ENCODE data around the gene CELA1. TPM values are rescaled to one million over a fixed set of nuclear protein-coding genes. Genes with fewer than 3 reads are reported as not detected.

Gene CELA1
- total RNA-seq, 1 donor from 2014 or later, result not detected

DNA sequence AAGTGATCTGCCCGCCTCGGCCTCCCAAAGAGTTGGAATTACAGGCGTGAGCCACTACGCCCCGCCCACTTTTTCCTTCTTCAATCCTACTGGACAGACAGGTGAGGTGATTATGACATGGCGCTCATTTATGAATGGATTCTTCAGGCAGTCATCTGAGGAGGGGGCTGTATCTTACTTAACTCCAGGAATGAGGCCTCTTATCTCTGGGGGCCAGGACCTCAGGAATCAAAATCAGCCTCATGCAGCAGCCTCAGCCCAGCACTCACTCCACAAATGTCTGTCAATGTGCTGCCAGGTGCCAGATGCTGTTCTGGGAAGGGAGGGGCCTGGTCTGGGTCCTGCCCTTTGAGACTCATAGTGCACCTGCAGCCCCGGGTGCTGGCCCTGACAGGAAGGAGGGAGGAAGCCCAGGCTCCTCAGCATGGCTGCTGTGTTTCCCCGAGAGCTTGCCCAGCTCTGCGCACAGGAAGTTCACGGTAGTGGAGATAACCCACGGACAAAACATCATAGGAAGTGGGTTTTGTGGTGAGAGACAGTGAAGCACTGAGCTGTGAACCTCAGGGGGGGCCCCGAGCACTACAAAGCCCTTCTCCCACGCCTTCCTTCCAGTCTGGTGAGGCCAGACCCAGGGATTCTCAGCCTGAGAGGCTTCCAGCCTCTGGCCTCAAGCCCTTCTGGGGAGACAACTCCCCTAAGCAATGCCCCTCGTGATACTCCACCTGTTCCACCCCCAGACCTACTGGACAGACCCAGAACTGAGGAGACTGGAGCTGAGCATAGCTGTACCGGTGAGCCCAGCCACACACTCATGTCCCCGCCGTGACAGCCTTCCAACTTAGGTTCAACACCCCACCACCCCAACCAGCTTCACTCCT lies 22.4 kb upstream of the CELA1 start:
- intact Hi-C loops (cut with micrococcal nuclease), result loop anchor here (1.0 kb wide), 3 partner anchors 14 to 602 kb away; partner anchors contain the start of gene GALNT6
- Mint-ChIP-seq H3K9me3 (no peaks in the 10 kb centered on the region), H3K27me3 (no peaks in the 10 kb centered on the region), H3K4me1 (peaks cover 48% of the 10 kb centered on the region), H3K4me3 (peak overlapping the region; percentile 66), H3K27ac (peak overlapping the region; percentile 82), H3K36me3 (ENCODE audit: low read depth) (peaks cover 19% of the 10 kb centered on the region)
- DNase-seq, result peak; percentile 96

DNA sequence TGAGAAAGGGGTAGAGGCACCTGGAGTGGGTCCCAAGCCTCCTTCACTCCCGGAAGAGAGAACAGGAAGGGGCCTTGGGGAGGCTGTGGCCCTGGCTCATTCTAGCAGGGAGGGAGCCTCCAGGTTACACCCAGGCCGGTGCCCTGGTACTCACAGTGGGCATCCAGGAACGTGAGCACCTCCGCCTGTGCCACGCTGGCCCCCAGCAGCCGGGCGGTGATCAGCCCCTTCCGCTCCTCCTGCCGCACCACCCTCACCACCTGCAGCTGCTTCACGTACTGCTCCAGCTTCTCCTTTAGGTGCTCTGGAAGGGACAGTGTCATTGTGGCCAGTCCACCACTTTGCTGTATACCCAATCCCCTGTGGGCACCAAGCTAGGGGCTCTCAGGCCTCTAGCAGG lies 18.8 kb upstream of the CELA1 start:
- Mint-ChIP-seq H3K27ac (no peak overlapping the region), H3K9me3 (no peaks in the 10 kb centered on the region), H3K36me3 (ENCODE audit: low read depth) (peaks cover 13% of the 10 kb centered on the region), H3K27me3 (no peaks in the 10 kb centered on the region), H3K4me1 (peaks cover 41% of the 10 kb centered on the region), H3K4me3 (no peak overlapping the region)
- intact Hi-C loops (cut with micrococcal nuclease), result no loop called here
- no peak for DNase-seq

DNA sequence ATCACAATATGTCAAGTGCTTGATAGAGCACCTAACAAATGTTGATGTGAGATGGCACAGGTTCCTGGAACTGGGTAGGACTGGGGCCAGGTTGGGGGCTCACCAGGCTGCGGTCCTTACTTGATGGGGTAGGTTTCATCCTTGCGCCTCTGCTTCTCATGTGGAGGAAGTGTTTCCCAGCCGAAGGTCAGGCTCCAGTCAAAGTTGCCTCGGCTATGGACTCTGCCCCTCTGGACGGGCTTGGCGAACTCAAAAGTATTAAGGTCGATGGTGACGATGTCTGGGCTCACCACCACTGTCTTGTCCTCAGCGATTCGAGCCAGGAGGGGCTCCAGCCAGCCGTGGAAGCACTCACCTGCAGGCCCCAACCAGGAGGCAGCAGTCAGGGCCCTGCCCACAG lies 17.5 kb upstream of the CELA1 start:
- no peak for DNase-seq
- intact Hi-C loops (cut with micrococcal nuclease), result no loop called here
- Mint-ChIP-seq H3K4me3 (no peak overlapping the region), H3K27ac (no peak overlapping the region), H3K36me3 (ENCODE audit: low read depth) (peaks cover 18% of the 10 kb centered on the region), H3K4me1 (peaks cover 29% of the 10 kb centered on the region), H3K9me3 (no peaks in the 10 kb centered on the region), H3K27me3 (no peaks in the 10 kb centered on the region)

DNA sequence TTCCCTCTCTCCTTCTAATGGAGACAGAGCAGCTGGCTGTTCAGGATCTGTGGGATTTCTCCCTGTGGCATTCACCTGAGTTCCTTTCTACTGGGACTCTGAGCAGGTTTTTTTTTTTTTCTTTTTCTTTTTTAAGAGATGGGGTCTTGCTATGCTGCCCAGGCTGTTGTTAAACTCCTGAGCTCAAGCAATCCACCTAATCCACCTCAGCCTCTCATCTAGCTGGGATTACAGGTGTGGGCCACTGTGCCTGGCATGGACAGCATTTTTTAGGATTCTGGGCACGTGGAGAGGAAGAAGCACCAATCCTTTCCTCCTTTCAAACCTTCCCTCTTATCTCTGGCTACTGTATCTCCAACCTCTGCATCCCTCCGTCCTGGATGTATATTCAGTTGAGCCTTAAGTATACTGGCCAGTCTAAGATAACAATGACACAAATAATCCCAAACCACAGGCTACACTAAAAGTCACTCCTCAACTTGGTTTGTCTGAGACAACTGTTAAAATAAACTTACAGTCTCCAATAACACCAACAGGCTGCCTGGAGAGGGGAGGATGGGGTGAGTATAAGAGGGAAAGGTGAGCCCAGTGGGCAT lies 16.4 kb upstream of the CELA1 start:
- no peaks in the 10 kb centered on the region for H3K27me3 Mint-ChIP-seq
- H3K4me3 Mint-ChIP-seq, result no peak overlapping the region
- peaks cover 20% of the 10 kb centered on the region for H3K4me1 Mint-ChIP-seq
- intact Hi-C loops (cut with micrococcal nuclease), result no loop called here
- DNase-seq, result no peak
- H3K36me3 Mint-ChIP-seq (ENCODE audit: low read depth), result peaks cover 18% of the 10 kb centered on the region
- no peaks in the 10 kb centered on the region for H3K9me3 Mint-ChIP-seq
- H3K27ac Mint-ChIP-seq, result no peak overlapping the region

DNA sequence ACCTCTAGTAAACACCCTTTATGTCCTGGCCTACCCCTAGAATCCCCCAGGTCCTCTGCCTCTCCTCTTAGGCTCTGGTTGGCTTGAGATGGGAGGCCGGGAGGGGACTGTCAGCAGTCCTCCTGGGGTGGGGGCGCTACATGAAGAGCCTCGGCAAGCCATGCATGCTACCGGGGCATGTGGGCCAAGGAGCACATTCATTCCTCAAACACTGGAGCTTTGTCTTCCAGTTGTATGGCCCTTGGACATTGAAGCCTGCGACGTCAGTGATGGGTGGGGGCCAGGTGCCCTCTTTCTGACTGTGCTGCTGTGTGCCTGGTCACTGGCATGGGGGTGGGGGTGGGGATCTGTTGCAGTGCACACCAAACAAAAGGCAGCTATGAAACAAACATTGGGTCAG lies 15.8 kb upstream of the CELA1 start:
- Mint-ChIP-seq H3K36me3 (ENCODE audit: low read depth) (peaks cover 22% of the 10 kb centered on the region), H3K9me3 (no peaks in the 10 kb centered on the region), H3K27ac (no peak overlapping the region), H3K4me3 (no peak overlapping the region), H3K27me3 (no peaks in the 10 kb centered on the region), H3K4me1 (peaks cover 19% of the 10 kb centered on the region)
- intact Hi-C loops (cut with micrococcal nuclease), result no loop called here
- DNase-seq, result no peak

DNA sequence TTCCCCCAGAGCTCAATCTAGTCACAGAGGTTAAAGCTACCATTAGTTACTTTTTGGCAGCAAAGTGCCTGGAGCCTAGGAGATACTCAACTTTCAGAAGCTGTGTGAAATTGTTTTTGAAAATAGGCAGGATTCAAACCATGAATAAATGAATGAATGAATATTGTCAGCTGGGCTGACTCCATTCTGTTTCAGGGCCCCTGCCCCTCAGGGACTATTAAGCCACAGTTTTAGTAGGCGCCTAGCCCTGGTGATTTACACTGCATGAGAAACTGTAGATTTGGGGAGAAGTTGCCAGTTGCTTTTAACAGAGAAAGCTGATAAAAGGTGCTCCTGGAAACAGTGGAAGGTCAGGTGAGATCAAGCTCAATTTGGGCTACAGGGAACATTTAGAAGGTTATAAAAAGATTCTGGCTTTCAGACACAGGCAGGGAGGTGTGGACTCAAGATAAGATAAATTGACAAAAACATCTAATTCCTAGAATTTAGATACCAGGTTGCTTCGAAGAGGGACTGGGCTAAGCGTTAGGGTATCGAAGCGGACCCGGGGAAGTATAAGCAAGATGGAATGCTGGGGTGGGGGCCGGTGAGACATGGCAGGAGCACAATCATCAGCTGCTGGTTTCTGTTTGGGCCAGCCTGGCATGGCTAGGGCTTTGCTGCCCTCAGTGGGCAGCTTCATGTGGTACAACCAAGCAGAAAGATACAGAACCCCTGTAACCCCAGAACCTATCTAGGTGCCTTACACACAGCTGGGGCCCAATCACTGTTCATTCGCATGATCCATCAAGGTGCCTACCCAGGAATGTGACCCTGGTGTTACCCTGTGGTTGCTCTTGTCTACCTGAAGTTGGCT lies 14.9 kb upstream of the CELA1 start:
- DNase-seq, result no peak
- H3K27ac Mint-ChIP-seq, result no peak overlapping the region
- peaks cover 21% of the 10 kb centered on the region for H3K4me1 Mint-ChIP-seq
- no peak overlapping the region for H3K4me3 Mint-ChIP-seq
- peaks cover 4% of the 10 kb centered on the region for H3K9me3 Mint-ChIP-seq
- H3K27me3 Mint-ChIP-seq, result no peaks in the 10 kb centered on the region
- H3K36me3 Mint-ChIP-seq (ENCODE audit: low read depth), result peaks cover 26% of the 10 kb centered on the region
- intact Hi-C loops (cut with micrococcal nuclease), result no loop called here

DNA sequence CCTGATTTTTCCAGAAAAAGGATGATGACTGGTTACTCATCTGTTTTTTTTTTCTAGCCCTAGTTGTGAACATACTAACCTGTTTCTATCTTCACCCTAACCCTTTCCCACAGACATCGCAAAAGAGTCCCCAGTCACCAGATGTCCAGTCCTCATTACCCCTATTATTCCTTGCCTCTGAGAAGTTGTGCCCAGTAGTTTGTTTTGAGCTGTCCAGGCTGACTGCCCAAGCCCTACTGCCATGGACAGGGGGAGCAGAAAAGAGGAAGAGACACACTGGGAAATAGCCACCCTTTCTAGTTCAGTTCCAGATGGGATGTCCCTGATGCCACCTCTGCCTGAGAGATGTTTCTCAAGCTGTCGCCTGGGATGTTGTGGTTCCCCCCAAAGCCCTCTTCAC lies 13.8 kb upstream of the CELA1 start:
- peaks cover 18% of the 10 kb centered on the region for H3K4me1 Mint-ChIP-seq
- H3K27ac Mint-ChIP-seq, result no peak overlapping the region
- no peak overlapping the region for H3K4me3 Mint-ChIP-seq
- peaks cover 28% of the 10 kb centered on the region for H3K36me3 Mint-ChIP-seq (ENCODE audit: low read depth)
- no peaks in the 10 kb centered on the region for H3K27me3 Mint-ChIP-seq
- DNase-seq, result no peak
- peaks cover 4% of the 10 kb centered on the region for H3K9me3 Mint-ChIP-seq
- intact Hi-C loops (cut with micrococcal nuclease), result no loop called here

DNA sequence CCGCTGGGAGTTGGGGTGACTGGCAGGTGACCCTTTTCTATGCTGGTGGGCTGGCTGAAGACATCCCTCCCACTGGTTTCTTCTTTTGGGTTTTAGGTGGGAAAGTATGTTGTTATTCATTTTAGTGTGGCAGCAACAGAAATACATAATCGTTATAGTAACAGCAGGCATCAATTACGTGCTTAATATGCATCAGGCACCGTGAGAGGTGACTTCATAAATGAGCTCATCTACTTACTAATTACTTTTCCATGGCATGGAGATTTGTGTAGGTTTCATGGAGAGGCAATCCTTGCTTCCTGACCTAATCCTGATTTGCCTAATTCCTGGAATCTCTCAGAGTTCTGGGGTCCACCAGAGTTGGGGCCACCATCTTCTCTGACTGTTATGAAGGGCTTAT lies 13.4 kb upstream of the CELA1 start:
- Mint-ChIP-seq H3K9me3 (peaks cover 4% of the 10 kb centered on the region), H3K4me1 (peaks cover 18% of the 10 kb centered on the region), H3K4me3 (no peak overlapping the region), H3K27me3 (no peaks in the 10 kb centered on the region), H3K27ac (no peak overlapping the region), H3K36me3 (ENCODE audit: low read depth) (peaks cover 28% of the 10 kb centered on the region)
- no peak for DNase-seq
- intact Hi-C loops (cut with micrococcal nuclease), result no loop called here

DNA sequence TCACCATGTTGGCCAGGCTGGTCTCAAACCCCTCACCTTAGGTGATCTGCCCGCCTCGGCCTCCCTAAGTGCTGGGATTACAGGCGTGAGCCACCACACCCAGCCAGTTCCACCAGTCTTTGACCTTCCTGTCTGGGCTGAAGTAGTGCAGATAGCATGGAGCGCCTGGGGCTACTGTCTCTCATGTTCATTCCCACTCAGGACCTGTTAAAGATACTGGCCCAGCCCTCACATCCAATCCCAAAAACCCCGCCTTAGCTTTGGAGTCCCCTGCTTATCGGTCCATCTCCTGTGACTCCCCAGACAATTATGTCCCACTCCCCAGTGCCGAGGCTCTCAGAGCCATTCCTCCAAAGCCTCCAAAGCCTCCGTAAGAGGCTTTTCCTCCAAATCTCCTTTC lies 12.0 kb upstream of the CELA1 start:
- H3K4me3 Mint-ChIP-seq, result no peak overlapping the region
- no peak for DNase-seq
- H3K9me3 Mint-ChIP-seq, result peaks cover 4% of the 10 kb centered on the region
- H3K27me3 Mint-ChIP-seq, result no peaks in the 10 kb centered on the region
- peaks cover 16% of the 10 kb centered on the region for H3K4me1 Mint-ChIP-seq
- H3K36me3 Mint-ChIP-seq (ENCODE audit: low read depth), result peaks cover 24% of the 10 kb centered on the region
- H3K27ac Mint-ChIP-seq, result no peak overlapping the region
- intact Hi-C loops (cut with micrococcal nuclease), result no loop called here

DNA sequence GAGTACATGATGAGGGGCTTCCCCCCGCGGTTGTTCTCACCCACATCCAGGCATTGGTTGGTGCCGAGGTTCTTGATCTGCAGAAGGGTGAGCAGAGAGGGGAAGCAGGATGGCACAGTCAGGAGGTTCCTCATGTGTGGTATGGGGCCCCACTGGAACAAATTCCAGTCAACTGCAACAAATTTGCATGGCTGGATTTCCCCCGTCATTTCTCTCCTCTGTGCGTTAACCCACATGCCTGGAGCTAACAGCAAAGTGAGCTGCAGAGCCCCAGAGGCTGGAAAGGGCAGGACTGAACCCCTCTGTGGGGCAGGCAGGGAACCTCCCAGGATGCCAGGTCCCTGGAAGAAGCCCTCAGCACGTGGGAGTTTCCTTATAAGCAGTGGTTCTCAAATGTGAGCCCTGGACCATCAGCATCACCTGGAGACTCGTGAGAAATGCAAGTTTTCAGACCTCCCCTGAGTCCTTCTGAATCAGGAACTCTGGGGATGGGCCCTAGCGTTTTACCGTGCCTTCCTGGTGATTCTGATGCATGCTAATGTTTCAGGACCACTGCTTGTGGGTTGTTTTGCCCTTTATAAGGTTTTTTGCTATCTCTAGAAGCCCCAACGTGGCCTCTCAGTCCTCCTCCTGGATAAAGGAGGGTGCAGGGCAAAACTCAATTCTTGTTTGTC lies 11.0 kb upstream of the CELA1 start:
- no peak for DNase-seq
- no peak overlapping the region for H3K27ac Mint-ChIP-seq
- H3K27me3 Mint-ChIP-seq, result no peaks in the 10 kb centered on the region
- peaks cover 4% of the 10 kb centered on the region for H3K9me3 Mint-ChIP-seq
- intact Hi-C loops (cut with micrococcal nuclease), result no loop called here
- peaks cover 13% of the 10 kb centered on the region for H3K4me1 Mint-ChIP-seq
- peaks cover 21% of the 10 kb centered on the region for H3K36me3 Mint-ChIP-seq (ENCODE audit: low read depth)
- H3K4me3 Mint-ChIP-seq, result no peak overlapping the region

DNA sequence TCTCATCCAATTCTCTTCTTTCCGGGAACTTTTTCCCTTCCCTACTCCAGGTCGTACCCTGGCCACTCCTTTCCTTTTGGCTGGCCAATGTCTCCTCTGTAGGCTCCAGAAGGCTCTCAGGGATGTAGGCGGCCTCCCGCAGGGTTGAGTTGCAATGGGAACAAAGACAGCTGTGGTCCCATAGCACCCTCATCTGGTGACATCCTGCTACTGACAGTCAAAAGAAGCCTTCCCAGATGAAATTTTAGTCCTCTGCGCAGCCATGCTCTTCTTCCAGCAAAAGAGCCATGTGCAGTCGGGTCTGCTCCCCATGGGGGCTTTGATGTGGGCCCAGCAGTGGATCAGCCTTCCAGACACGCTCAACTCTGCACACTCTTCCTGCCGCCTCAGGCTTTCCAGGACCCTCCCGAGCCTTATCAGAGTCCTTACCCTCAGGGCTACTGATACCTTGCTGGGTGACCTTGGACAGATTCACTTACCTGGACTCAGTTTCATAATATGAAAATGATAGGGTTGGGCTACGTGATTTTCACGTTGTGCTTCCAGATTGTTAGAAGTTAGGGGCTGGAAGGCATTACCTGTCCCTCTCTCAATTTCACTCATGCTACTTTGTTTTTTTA lies 5.5 kb upstream of the CELA1 start:
- Mint-ChIP-seq H3K36me3 (ENCODE audit: low read depth) (peaks cover 3% of the 10 kb centered on the region), H3K27ac (no peak overlapping the region), H3K4me1 (peaks cover 4% of the 10 kb centered on the region), H3K27me3 (no peaks in the 10 kb centered on the region), H3K9me3 (peaks cover 2% of the 10 kb centered on the region), H3K4me3 (no peak overlapping the region)
- DNase-seq, result peak; percentile 83
- intact Hi-C loops (cut with micrococcal nuclease), result no loop called here

DNA sequence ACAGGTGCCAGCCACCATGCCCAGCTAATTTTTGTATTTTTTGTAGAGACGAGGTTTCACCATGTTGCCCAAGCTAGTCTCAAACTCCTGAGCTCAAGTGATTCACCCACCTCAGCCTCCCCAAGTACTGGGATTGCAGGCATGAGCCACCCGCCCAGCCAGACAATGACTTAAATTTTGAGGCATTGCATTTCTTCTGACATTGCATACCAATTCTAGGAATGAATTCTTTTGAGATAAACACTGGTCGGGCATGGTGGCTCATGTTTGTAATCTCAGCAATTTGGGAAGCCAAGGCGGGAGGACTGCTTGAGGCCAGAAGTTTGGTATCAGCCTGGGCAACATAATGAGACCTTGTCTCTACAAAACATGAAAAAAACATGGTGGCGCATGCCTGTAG lies 2.5 kb upstream of the CELA1 start:
- no peaks in the 10 kb centered on the region for H3K9me3 Mint-ChIP-seq
- no peak overlapping the region for H3K27ac Mint-ChIP-seq
- H3K36me3 Mint-ChIP-seq (ENCODE audit: low read depth), result no peaks in the 10 kb centered on the region
- H3K4me3 Mint-ChIP-seq, result no peak overlapping the region
- no peaks in the 10 kb centered on the region for H3K27me3 Mint-ChIP-seq
- no peak for DNase-seq
- intact Hi-C loops (cut with micrococcal nuclease), result no loop called here
- peaks cover 3% of the 10 kb centered on the region for H3K4me1 Mint-ChIP-seq

DNA sequence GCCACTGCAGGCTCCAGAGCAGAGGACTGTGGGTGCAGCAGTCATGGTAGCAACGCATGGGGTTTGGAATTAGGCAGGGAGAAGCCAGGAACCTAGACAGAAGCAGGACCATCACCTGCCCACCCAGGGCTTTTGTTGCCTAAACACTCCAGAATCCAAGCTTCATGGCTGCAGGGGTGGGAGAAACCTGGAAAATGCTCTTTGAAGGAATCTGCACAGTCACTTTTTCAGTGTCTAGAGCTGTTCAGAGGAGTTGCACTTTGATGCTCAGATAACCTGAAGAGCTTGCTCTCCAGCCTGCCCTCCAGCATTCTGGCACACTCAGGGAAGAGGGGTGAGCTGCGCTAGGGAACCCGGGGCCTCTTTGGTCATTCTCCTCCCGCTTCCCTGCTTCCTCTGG lies 1.6 kb upstream of the CELA1 start:
- Mint-ChIP-seq H3K4me3 (no peak overlapping the region), H3K36me3 (ENCODE audit: low read depth) (no peaks in the 10 kb centered on the region), H3K9me3 (no peaks in the 10 kb centered on the region), H3K4me1 (peaks cover 3% of the 10 kb centered on the region), H3K27me3 (no peaks in the 10 kb centered on the region), H3K27ac (no peak overlapping the region)
- intact Hi-C loops (cut with micrococcal nuclease), result no loop called here
- DNase-seq, result no peak
